Calu3 (cell line): ENCODE results near the gene ITGB7. TPM values are rescaled to one million over a fixed set of nuclear protein-coding genes. Genes with fewer than 3 reads are reported as not detected.
A peak's percentile ranks its signal among the peaks of the same experiment; 100 is the strongest.

Source experiments
- BruUV-seq: library from RNA; stranded (reverse); fragments of 400-500 nt; replicated peaks from 2 replicates; lab custom pipeline; 2021; lab: Mats Ljungman, UMichigan
- CTCF ChIA-PET: fragments of 300-600 bp; sonication (Branson Sonifier 250); formaldehyde crosslinking; loops from one replicate; lab custom pipeline; 2022; ENCODE audit warnings: antibody characterized with exemption; lab: Charles Lee
- DNase-seq: peaks from one replicate; pipeline ENCODE4 v3.0.0; 2022
- H3K27ac Mint-ChIP-seq: one replicate; pipeline ENCODE4 v1.8.0; 2022; ENCODE audit warnings: mixed read lengths; ENCODE audit not compliant: unreplicated experiment
- H3K27me3 Mint-ChIP-seq: one replicate; pipeline ENCODE4 v1.8.0; 2022; ENCODE audit warnings: mixed read lengths; ENCODE audit not compliant: unreplicated experiment
- H3K36me3 Mint-ChIP-seq: one replicate; pipeline ENCODE4 v1.8.0; 2022; ENCODE audit warnings: mild to moderate bottlenecking, moderate library complexity, mixed read lengths; ENCODE audit not compliant: insufficient read depth, unreplicated experiment
- H3K4me1 Mint-ChIP-seq: one replicate; pipeline ENCODE4 v1.8.0; 2022; ENCODE audit warnings: mild to moderate bottlenecking, low read depth, mixed read lengths; ENCODE audit not compliant: unreplicated experiment
- H3K4me3 Mint-ChIP-seq: one replicate; pipeline ENCODE4 v1.8.0; 2022; ENCODE audit warnings: mild to moderate bottlenecking, low read depth, moderate library complexity, mixed read lengths; ENCODE audit not compliant: unreplicated experiment
- H3K9me3 Mint-ChIP-seq: one replicate; pipeline ENCODE4 v1.8.0; 2022; ENCODE audit warnings: low read depth, mixed read lengths; ENCODE audit not compliant: unreplicated experiment
- CTCF ChIP-seq: fragments of 200-600 bp; IDR thresholded peaks from one replicate; pipeline ENCODE4 v1.8.0; 2022; ENCODE audit warnings: antibody characterized with exemption; ENCODE audit not compliant: unreplicated experiment
- intact Hi-C: fragments of 100-400 bp; cut with micrococcal nuclease; formaldehyde crosslinking; loops from one replicate; pipeline ENCODE4 v1.10.0; 2022; ENCODE audit not compliant: unreplicated experiment
- total RNA-seq: library from RNA; stranded (reverse); gene quantifications from 2 replicates; pipeline ENCODE4 v1.2.3, GENCODE V29; 2022

The ITGB7 gene
- total RNA-seq, 1 experiment from 2014 or later = 4.3 TPM

DNA sequence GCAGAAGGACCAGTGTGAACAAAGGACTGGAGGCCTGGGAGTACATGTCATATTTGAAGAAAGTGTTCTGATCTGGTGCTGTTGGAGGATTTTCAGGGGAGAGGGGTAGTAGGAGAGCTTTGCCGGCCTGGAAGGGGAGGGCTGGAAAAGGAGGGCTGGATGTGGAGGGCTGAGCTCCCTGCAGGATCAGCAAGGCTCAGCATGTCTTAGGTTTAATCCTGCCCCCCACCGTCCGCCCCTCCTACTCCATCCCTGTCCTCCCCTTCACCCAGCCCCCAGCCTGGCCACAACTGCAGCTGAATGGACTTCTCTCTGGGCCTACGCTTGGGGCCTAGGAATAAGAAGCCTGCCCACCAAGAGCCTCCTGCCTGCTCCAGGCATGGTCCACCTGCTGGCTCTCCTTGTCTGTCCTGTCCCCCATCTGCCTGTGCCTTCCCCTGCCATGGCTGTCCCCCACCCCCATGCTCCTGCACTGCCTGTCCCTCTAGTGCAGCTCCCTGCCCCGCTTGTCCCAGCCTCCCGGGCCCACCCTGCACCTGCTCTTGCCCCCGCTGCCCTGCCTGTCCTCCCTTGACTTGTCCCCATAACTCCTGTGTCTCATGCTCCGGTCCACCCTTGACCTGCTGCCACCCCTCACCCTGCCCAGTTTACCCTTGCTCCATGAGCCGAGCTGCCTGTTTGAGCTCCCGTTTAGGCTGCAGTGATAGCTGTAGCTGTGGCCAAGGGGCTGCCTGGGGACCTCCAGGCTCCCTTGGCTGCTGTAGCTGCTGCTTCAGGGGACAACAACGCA lies 34.8 kb upstream of the ITGB7 start:
- DNase-seq = no peak
- H3K4me3 Mint-ChIP-seq = no peak overlapping the region
- no peaks in the 10 kb centered on the region for H3K9me3 Mint-ChIP-seq
- H3K4me1 Mint-ChIP-seq = peaks cover 7% of the 10 kb centered on the region
- CTCF ChIA-PET = interaction anchor here (1.4 kb wide), 1 partner anchor 9 kb away, joined by 3 read pairs; no protein-coding TSS in a partner anchor
- H3K27me3 Mint-ChIP-seq = peaks cover 51% of the 10 kb centered on the region
- intact Hi-C loops = no loop called here
- TF ChIP-seq CTCF = no peak
- H3K36me3 Mint-ChIP-seq = no peaks in the 10 kb centered on the region
- H3K27ac Mint-ChIP-seq = no peak overlapping the region
- no TSS peak for BruUV-seq

GRCh38 chr12:53239643-53240258 lies 32.7 kb upstream of the ITGB7 start:
- Mint-ChIP-seq H3K4me1 (peaks cover 7% of the 10 kb centered on the region), H3K27me3 (peaks cover 38% of the 10 kb centered on the region), H3K27ac (peak overlapping the region; percentile 35), H3K9me3 (no peaks in the 10 kb centered on the region), H3K36me3 (no peaks in the 10 kb centered on the region), H3K4me3 (no peak overlapping the region)
- BruUV-seq = no TSS peak
- no peak for DNase-seq
- intact Hi-C loops = no loop called here
- CTCF ChIA-PET = interaction anchor here (0.6 kb wide), 2 partner anchors 9 to 20 kb away, joined by 3 read pairs; no protein-coding TSS in a partner anchor
- TF ChIP-seq CTCF = no peak

DNA sequence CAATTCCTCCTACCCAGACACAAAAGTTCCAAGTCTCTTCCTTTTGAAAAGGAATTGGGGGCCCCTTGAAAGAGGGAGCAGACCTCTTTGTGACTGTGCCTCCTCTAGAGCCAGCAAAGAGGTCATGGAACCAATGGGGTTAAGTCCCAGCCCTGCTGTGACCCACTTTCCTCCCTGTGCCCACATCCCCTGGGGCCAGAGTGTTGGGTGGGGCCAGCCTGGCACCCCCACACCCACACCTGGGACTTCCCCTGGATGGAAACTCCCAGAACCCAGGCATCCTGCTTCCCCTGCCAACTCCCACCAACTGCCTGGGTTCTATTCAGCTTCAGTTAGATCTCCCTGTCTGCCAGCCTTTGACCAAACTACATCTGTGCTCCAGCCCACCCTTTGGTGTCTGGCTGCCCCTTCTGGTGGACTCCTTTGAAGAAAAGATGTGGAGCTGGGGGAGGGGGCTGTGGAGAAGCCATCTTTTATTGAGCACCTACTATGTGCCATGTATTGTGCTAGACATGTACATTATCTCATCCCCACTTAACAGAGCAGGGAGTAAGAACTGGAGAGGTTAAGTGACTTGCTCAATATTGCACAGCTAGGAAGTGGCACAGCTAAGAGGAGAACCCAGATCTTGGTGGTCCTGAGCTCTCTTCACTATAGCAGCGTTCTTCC lies 29.5 kb upstream of the ITGB7 start:
- intact Hi-C loops = no loop called here
- no peak for TF ChIP-seq CTCF
- Mint-ChIP-seq H3K4me3 (no peak overlapping the region), H3K27ac (no peak overlapping the region), H3K9me3 (no peaks in the 10 kb centered on the region), H3K4me1 (peaks cover 20% of the 10 kb centered on the region), H3K27me3 (peaks cover 7% of the 10 kb centered on the region), H3K36me3 (peaks cover 17% of the 10 kb centered on the region)
- no TSS peak for BruUV-seq
- CTCF ChIA-PET = no interaction called here
- DNase-seq = no peak

GRCh38 chr12:53235742-53236442 lies 28.8 kb upstream of the ITGB7 start:
- no peak for TF ChIP-seq CTCF
- Mint-ChIP-seq H3K4me3 (no peak overlapping the region), H3K27me3 (no peaks in the 10 kb centered on the region), H3K36me3 (peaks cover 24% of the 10 kb centered on the region), H3K4me1 (peaks cover 20% of the 10 kb centered on the region), H3K9me3 (no peaks in the 10 kb centered on the region), H3K27ac (no peak overlapping the region)
- BruUV-seq = no TSS peak
- CTCF ChIA-PET = no interaction called here
- no peak for DNase-seq
- intact Hi-C loops = no loop called here
